GM19099 (cell line): Measurements from ENCODE around the gene RFX7.

Experiments
- POLR2A ChIP-seq: IDR thresholded peaks from 3 replicates; pipeline ENCODE4 v1.6.1; 2011; ENCODE audit warnings: low read depth; ENCODE audit not compliant: insufficient read length; ENCODE audit errors: extremely low read depth

RFX7 gene

GRCh38 chr15:56184516-56184915 is 59.2 kb downstream of the RFX7 start:
- TF ChIP-seq POLR2A, result no peak

- no peak for TF ChIP-seq POLR2A
Measured at GRCh38 chr15:56180851-56181250, 62.8 kb downstream of the RFX7 start.

- no peak for TF ChIP-seq POLR2A
Measured at GRCh38 chr15:56176996-56177395, 66.7 kb downstream of the RFX7 start.

- no peak for TF ChIP-seq POLR2A
Measured at GRCh38 chr15:56175788-56176187, 67.9 kb downstream of the RFX7 start.

DNA sequence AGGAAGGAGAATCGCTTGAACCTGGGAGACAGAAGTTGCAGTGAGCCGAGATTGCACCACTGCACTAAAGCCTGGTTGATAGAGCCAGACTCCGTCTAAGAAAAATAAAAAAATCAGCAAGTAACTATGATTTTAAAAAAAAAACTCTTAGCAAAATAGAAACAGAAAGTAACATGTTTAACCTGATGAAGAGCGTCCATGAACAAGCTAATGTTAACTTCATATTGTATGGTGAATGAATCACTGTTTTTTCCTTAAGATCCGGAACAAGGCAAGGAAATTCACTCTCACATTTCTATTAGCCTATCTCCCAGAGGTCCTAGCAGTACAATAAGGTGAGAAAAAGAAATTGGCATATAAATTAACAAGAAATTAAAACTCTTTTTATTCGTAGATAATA is 69.0 kb downstream of the RFX7 start:
- no peak for TF ChIP-seq POLR2A

GRCh38 chr15:56168394-56168793 is 75.3 kb downstream of the RFX7 start:
- no peak for TF ChIP-seq POLR2A

DNA sequence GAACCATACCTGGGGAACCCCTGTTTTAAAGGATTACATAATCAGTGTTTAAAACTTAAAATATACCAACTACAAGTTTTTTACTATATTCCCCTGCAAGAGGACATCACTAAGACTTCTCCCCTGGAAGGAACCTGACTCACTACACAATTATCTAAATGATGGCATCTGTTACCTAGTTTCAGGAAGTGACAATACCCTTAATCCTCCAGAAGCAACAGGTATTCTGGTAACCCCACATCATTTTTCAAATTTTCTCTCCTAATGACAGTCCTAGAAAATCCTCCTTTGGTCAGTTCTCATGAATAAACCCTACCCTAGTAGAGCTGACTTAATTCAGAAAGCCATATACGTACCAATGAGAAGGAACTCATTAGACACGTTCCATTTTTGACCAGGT is 78.4 kb downstream of the RFX7 start:
- no peak for TF ChIP-seq POLR2A

DNA sequence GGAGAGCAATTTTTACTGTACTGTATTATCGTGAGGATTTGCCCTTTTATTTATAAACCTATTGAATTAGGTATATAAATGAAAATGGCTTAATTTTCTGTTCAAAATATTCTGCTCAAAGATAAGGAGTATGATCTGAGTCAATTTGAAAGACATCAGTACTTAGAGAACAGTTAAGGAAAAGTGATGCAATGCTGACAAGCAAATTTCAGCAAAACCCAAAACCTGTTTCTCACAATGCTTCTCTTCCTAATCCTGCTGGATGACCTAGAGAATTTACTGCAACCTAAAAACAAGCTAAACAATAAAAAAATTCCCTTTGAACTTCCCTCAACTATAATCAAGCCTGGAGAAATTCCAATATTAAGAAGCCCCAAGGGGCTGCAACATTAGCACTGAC is 82.7 kb downstream of the RFX7 start:
- no peak for TF ChIP-seq POLR2A

DNA sequence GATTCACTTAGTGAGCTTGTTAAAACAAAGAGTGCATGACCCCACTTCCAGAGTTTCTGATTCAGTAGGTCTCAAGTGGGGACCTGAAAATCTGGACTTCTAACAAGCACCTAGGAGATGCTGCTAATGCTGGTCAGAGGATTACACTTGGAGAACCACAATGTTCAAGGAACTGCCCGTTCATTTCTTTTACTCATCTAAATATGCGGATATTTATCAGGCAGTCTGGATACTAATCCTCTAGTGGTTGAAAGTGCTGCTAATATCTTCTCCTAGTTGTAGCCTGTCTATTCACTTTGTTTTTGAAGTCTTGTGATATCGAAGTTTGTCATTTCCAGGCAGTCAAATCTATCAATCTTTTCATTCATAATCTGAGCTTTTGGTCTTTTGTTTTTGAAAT is 86.8 kb downstream of the RFX7 start:
- TF ChIP-seq POLR2A, result no peak

GRCh38 chr15:56150204-56150603 is 93.5 kb downstream of the RFX7 start:
- TF ChIP-seq POLR2A, result no peak

- TF ChIP-seq POLR2A, result no peak
Measured at GRCh38 chr15:56148064-56148463, 95.6 kb downstream of the RFX7 start.

GRCh38 chr15:56146756-56147155 is 96.9 kb downstream of the RFX7 start:
- no peak for TF ChIP-seq POLR2A

- no peak for TF ChIP-seq POLR2A
Measured at GRCh38 chr15:56128081-56128480, 115.6 kb downstream of the RFX7 start.

GRCh38 chr15:56126409-56126808 is 117.3 kb downstream of the RFX7 start:
- no peak for TF ChIP-seq POLR2A

GRCh38 chr15:56124391-56124790 is 119.3 kb downstream of the RFX7 start:
- no peak for TF ChIP-seq POLR2A

DNA sequence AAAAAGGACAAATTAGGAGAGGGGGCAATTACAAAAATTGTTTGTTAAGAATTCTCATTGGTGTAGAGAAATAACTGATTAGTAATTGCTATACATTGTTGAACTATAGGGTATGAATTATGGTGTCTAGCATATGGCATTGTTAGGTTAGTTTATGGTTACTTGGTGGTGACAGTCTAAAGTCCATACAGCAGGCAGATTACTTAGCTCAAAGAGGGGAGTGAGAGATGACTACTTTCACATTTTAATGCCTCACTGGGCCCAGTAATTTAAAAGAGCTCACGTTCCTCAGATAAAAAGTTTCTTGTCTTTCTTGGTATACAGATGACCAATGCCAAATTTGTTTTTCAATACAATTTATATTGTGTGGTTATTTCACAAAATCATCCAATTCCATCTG is 137.8 kb downstream of the RFX7 start:
- no peak for TF ChIP-seq POLR2A

- no peak for TF ChIP-seq POLR2A
Measured at GRCh38 chr15:56102441-56102840, 141.2 kb downstream of the RFX7 start.

DNA sequence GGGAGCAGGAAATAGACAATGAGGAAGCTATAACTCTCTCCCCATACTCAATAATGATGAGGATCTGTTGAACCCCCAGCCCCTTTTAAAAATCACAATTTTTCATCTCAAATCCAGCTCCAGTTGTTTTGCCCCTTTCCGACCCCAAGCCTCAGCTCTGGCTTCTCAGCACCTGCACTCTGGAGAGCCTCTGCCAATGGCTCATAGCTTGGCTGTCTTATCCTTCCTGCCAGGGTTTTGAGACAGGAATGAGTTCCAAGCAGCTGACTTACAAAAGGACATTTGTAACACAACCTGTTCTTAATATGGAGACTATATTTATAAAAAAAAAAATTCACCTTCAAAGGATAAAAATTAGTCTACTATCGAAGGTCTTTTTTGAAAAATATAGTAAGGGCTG is 144.4 kb downstream of the RFX7 start:
- no peak for TF ChIP-seq POLR2A
